BLaER1 (cell line): ENCODE data around the gene DDOST.
"Not testable (repeated sequence)": the region's sequence is repeated elsewhere in the genome, so short reads cannot be mapped to it uniquely, and the experiment has no call there.

Experiments used
- H3K27ac ChIP-seq: shearing (Covaris generic); formaldehyde crosslinking; 2 replicates; pipeline ENCODE4 v1.8.1; 2022
- H3K27me3 ChIP-seq: shearing (Covaris generic); formaldehyde crosslinking; 2 replicates; pipeline ENCODE4 v1.8.1; 2022
- H3K36me3 ChIP-seq: shearing (Covaris generic); formaldehyde crosslinking; 2 replicates; pipeline ENCODE4 v1.8.1; 2022
- H3K4me1 ChIP-seq: shearing (Covaris generic); formaldehyde crosslinking; 2 replicates; pipeline ENCODE4 v1.8.1; 2022
- H3K4me2 ChIP-seq: shearing (Covaris generic); formaldehyde crosslinking; 2 replicates; pipeline ENCODE4 v1.8.1; 2022
- H3K4me3 ChIP-seq: shearing (Covaris generic); formaldehyde crosslinking; 2 replicates; pipeline ENCODE4 v1.8.1; 2022
- H3K9ac ChIP-seq: shearing (Covaris generic); formaldehyde crosslinking; 2 replicates; pipeline ENCODE4 v1.8.1; 2022
- H3K9me3 ChIP-seq: shearing (Covaris generic); formaldehyde crosslinking; 2 replicates; pipeline ENCODE4 v1.8.1; 2022
- H4K20me1 ChIP-seq: shearing (Covaris generic); formaldehyde crosslinking; 2 replicates; pipeline ENCODE4 v1.8.1; 2022
- Cebpa-rat ChIP-seq: shearing (Covaris generic); IDR thresholded peaks from 2 replicates; pipeline ENCODE4 v1.8.1; 2022

DDOST gene

DNA sequence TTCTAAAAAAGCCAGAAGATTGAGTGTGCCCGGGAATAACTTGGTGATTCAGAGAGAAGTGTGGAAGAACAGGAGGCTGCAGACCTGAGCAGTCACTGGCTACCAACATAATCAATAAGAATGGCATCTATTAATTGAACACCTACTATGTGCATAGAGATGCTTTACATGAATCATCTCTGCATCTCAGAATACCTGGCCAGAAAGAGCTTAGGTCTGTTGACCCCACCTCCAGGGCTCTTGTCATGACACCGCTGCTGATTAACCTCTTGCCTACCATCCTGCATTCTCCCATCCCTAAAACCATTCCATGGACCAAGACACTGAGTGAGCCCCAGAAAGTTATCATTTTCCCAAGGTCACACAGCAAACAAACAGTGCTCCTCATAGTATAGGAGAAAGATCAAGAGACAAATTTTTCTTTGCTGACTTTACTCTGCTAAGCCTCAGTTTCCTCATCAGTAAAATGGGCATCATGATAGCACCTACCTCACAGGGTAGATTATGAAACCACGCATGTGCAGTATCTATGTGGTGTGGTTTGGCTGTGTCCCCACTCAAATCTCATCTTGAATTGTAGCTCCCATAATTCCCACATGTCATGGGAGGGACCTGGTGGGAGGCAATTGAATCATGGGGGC lies 44.2 kb downstream of the DDOST start:
- Histone ChIP-seq H3K4me1 (no peaks in the 10 kb centered on the region), H3K9ac (no peak overlapping the region), H3K9me3 (no peaks in the 10 kb centered on the region), H3K36me3 (no peaks in the 10 kb centered on the region), H4K20me1 (no peaks in the 10 kb centered on the region), H3K27ac (no peak overlapping the region), H3K27me3 (no peaks in the 10 kb centered on the region), H3K4me2 (no peak overlapping the region), H3K4me3 (no peak overlapping the region)
- no peak for TF ChIP-seq Cebpa-rat

- no peak overlapping the region for H3K4me2 ChIP-seq
- no peak overlapping the region for H3K4me3 ChIP-seq
- no peaks in the 10 kb centered on the region for H3K9me3 ChIP-seq
- H3K27me3 ChIP-seq: no peaks in the 10 kb centered on the region
- no peaks in the 10 kb centered on the region for H3K4me1 ChIP-seq
- no peak overlapping the region for H3K9ac ChIP-seq
- H3K36me3 ChIP-seq: no peaks in the 10 kb centered on the region
- H4K20me1 ChIP-seq: no peaks in the 10 kb centered on the region
- no peak for TF ChIP-seq Cebpa-rat
- no peak overlapping the region for H3K27ac ChIP-seq
Observed at GRCh38 chr1:20615946-20616846, 45.0 kb downstream of the DDOST start.

DNA sequence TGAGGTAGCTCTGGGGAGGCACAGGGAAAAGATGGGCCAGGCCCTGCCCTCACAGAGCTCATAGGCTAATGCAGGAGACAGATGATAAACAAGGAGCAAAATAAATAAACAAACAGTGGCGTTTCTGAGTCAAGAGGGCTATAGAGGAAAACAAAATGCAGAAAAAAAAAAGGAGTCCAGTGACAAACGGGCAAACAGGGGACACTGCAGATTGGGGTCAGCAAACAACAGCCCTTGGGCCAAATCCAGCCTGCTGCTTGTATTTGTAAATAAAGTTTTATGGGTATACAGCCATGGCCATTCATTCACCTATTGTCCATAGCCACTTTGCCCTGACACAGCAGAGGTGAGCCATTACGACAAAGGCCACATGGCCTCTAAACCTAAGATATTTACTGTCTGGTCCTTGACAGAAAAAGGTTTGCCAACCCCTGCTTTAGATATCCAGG lies 47.0 kb downstream of the DDOST start:
- no peaks in the 10 kb centered on the region for H3K9me3 ChIP-seq
- no peak overlapping the region for H3K4me3 ChIP-seq
- H3K4me2 ChIP-seq: no peak overlapping the region
- H3K9ac ChIP-seq: no peak overlapping the region
- no peaks in the 10 kb centered on the region for H3K4me1 ChIP-seq
- H3K36me3 ChIP-seq: no peaks in the 10 kb centered on the region
- no peaks in the 10 kb centered on the region for H4K20me1 ChIP-seq
- no peaks in the 10 kb centered on the region for H3K27me3 ChIP-seq
- no peak for TF ChIP-seq Cebpa-rat
- no peak overlapping the region for H3K27ac ChIP-seq

GRCh38 chr1:20612221-20612746 lies 48.9 kb downstream of the DDOST start:
- no peaks in the 10 kb centered on the region for H4K20me1 ChIP-seq
- no peaks in the 10 kb centered on the region for H3K36me3 ChIP-seq
- TF ChIP-seq Cebpa-rat: no peak
- H3K9me3 ChIP-seq: no peaks in the 10 kb centered on the region
- no peak overlapping the region for H3K9ac ChIP-seq
- no peaks in the 10 kb centered on the region for H3K27me3 ChIP-seq
- H3K27ac ChIP-seq: no peak overlapping the region
- no peak overlapping the region for H3K4me3 ChIP-seq
- H3K4me1 ChIP-seq: no peaks in the 10 kb centered on the region
- H3K4me2 ChIP-seq: no peak overlapping the region

DNA sequence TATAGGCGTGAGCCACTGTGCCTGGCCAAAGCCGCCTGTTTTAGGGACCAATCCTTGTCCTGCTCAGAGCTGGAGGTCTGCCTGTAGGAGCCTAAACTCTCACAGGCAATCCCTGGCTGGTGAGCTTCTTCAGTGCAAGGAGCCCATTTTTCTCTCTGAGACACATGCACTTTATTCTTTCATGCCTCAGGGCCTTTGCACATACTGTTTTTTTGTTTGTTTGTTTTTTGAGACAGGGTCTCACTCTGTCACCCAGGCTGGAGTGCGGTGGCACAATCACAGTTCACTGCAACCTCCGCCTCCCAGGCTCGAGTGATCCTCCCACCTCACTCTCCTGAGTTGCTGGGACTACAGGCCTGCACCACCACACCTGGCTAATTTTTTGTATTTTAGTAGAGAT lies 49.5 kb downstream of the DDOST start:
- no peaks in the 10 kb centered on the region for H3K4me1 ChIP-seq
- H3K9ac ChIP-seq: no peak overlapping the region
- no peak overlapping the region for H3K27ac ChIP-seq
- TF ChIP-seq Cebpa-rat: no peak
- no peaks in the 10 kb centered on the region for H4K20me1 ChIP-seq
- H3K4me3 ChIP-seq: no peak overlapping the region
- H3K4me2 ChIP-seq: no peak overlapping the region
- H3K9me3 ChIP-seq: no peaks in the 10 kb centered on the region
- H3K27me3 ChIP-seq: no peaks in the 10 kb centered on the region
- no peaks in the 10 kb centered on the region for H3K36me3 ChIP-seq

DNA sequence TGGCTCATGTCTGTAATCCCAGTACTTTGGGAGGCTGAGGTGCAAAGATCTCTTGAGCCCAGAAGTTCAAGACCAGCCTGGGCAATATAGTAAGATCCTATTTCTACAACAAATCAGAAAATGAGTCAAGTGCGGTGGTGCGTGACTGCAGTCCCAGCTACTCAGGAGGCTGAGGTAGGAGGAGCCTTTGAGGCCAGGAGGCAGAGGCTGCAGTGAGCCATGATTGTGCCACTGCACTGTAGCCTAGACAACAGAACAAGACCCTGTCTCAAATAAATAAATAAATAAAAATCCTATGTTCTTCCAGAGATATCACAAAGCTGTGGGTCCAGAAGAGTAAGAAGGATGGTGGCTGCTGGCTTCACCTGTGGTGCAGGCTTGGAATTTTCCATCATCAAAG lies 50.2 kb downstream of the DDOST start:
- H3K27me3 ChIP-seq: no peaks in the 10 kb centered on the region
- no peaks in the 10 kb centered on the region for H3K36me3 ChIP-seq
- no peak overlapping the region for H3K4me3 ChIP-seq
- no peak overlapping the region for H3K27ac ChIP-seq
- no peak for TF ChIP-seq Cebpa-rat
- H3K4me1 ChIP-seq: no peaks in the 10 kb centered on the region
- no peaks in the 10 kb centered on the region for H4K20me1 ChIP-seq
- no peak overlapping the region for H3K9ac ChIP-seq
- H3K4me2 ChIP-seq: no peak overlapping the region
- no peaks in the 10 kb centered on the region for H3K9me3 ChIP-seq

- Histone ChIP-seq H3K36me3 (no peaks in the 10 kb centered on the region), H3K9me3 (no peaks in the 10 kb centered on the region), H3K4me1 (no peaks in the 10 kb centered on the region), H3K4me2 (no peak overlapping the region), H3K27me3 (no peaks in the 10 kb centered on the region), H3K27ac (no peak overlapping the region), H3K9ac (no peak overlapping the region), H3K4me3 (no peak overlapping the region), H4K20me1 (no peaks in the 10 kb centered on the region)
- no peak for TF ChIP-seq Cebpa-rat
Observed at GRCh38 chr1:20609541-20609940, 51.6 kb downstream of the DDOST start.

DNA sequence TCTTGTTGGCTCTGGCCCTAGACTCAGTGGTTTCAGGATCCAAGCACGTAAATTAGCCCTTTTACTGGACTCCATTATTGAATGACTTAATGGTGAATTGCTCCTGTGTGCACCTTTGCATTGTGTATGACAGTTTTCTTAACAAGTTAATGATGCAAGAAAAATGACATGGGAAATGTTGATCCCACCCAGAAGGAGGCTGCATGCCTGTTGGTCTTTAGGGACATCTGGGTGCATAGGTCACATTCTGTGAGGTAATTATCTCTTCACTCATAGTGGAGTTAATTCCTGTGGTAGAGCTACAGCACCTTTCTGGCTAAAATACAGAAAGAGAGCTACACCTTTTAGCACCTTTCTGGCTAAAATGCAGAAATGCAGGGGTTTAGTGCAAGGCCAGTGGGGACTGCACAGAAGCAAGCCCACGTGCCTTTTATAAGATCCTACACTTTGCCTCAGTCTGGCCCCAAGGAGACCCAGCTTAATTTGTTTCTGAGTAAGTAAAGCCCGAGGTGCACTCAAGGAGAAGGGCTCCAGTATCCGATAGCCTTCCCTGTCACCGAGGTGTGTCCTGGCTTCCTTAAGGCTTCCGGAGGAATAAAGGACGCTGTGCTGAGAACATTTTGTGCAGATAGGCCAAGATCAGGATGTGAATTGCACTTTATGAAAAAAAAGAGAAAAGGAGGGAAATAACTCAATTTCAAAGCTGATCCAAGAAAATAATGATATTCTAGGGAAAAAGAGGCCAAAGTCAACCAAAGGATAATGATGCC lies 54.2 kb downstream of the DDOST start:
- H3K9me3 ChIP-seq, H3K4me3 ChIP-seq, H3K4me1 ChIP-seq, H3K4me2 ChIP-seq, H3K27me3 ChIP-seq, H4K20me1 ChIP-seq, H3K27ac ChIP-seq, H3K9ac ChIP-seq, H3K36me3 ChIP-seq: not testable (repeated sequence)

DNA sequence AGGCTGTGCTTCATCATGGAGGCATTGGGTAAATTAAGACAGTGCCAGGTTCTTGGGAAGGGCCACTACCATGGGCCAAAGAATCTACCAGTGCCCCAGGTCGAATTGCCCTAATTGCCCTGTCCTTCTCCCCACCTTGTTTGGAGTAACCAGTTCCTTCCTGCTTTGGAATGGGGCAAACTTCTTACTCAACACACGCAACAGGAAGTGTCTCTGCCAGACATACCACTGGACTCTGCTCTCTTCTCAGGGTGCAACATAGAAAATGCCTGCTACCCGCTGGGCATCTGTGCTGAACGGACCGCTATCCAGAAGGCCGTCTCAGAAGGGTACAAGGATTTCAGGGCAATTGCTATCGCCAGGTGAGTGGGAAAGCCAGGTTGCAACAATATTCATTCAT lies 56.5 kb downstream of the DDOST start:
- no peaks in the 10 kb centered on the region for H3K36me3 ChIP-seq
- H3K4me3 ChIP-seq: no peak overlapping the region
- no peaks in the 10 kb centered on the region for H3K4me1 ChIP-seq
- H4K20me1 ChIP-seq: no peaks in the 10 kb centered on the region
- H3K4me2 ChIP-seq: no peak overlapping the region
- H3K27ac ChIP-seq: no peak overlapping the region
- no peak overlapping the region for H3K9ac ChIP-seq
- H3K9me3 ChIP-seq: no peaks in the 10 kb centered on the region
- TF ChIP-seq Cebpa-rat: no peak
- no peaks in the 10 kb centered on the region for H3K27me3 ChIP-seq
